22Rv1 (cell line): ENCODE data around the gene MINAR1.

Source experiments
- CTCF ChIP-seq: fragments of 450-650 bp; IDR thresholded peaks from 2 replicates; pipeline ENCODE4 v1.5.1; 2017; ENCODE audit warnings: mild to moderate bottlenecking
- ZFX ChIP-seq: fragments of 450-650 bp; IDR thresholded peaks from 2 replicates; pipeline ENCODE4 v1.6.1; 2017; ENCODE audit warnings: antibody characterized with exemption, borderline replicate concordance

DNA sequence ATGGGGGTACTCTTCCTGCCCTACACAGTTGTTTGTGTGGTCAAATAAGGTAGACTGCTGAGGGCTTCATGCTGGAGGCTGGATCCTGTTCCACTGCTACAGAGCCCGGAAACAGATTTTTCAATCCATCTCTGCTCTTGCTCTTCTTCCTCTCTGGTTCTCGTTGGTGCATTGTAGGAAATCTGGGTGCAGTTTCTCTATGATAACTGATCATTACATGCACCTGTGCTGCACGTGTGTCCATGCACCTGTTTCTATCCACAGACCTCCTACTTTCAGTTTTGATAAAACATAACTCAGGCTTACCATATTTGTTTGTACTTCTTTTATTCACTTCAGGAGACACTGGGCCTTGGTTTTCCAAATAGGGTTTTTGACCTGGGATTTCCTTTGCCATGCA lies 21.3 kb downstream of the MINAR1 start:
- no peak for TF ChIP-seq CTCF
- no peak for TF ChIP-seq ZFX
